Prostate gland (tissue), 1 donor: ENCODE data around the gene TNFRSF4.

ENCODE experiments used
- POLR2A ChIP-seq: fragments of 450-650 bp; IDR thresholded peaks from one replicate; pipeline ENCODE4 v1.6.1; 2016; ENCODE audit warnings: antibody characterized with exemption, mild to moderate bottlenecking
- POLR2AphosphoS5 ChIP-seq: sonication (generic); formaldehyde crosslinking; IDR thresholded peaks from one replicate; pipeline ENCODE4 v1.6.1; 2017; ENCODE audit warnings: antibody characterized with exemption

GRCh38 chr1:1243266-1243660, 29.3 kb upstream of the TNFRSF4 start:
- TF ChIP-seq POLR2AphosphoS5 (no peak), POLR2A (no peak)
